MCF 10A (cell line): ENCODE data around the gene KRT4. TPM values are rescaled to one million over a fixed set of nuclear protein-coding genes. Genes with fewer than 3 reads are reported as not detected.

Source experiments
- Bru-seq: library from RNA; stranded (reverse); fragments of 400-500 nt; gene quantifications from one replicate; lab custom pipeline; 2021; lab: Mats Ljungman, UMichigan
- BruChase-seq, 2 experiments: library from RNA; stranded (reverse); fragments of 400-500 nt; gene quantifications; one replicate each; lab custom pipeline; 2021; lab: Mats Ljungman, UMichigan
- BruUV-seq: library from RNA; stranded (reverse); fragments of 400-500 nt; replicated peaks from 2 replicates; lab custom pipeline; 2021; lab: Mats Ljungman, UMichigan
- CTCF ChIA-PET: fragments of 300-600 bp; sonication (Branson Sonifier 250); formaldehyde crosslinking; extraction: SDS; loops from one replicate; lab custom pipeline; 2021; ENCODE audit warnings: antibody characterized with exemption, inconsistent platforms; lab: Yijun Ruan, JAX
- POLR2A ChIA-PET: fragments of 300-600, 350-650 bp; sonication (Branson Sonifier 250); formaldehyde crosslinking; extraction: SDS; loops from one replicate; lab custom pipeline; 2020; ENCODE audit warnings: antibody characterized with exemption, inconsistent platforms; lab: Yijun Ruan, JAX
- DNase-seq: peaks from one replicate; pipeline ENCODE4 v3.0.0-alpha.2; 2018; ENCODE audit not compliant: unreplicated experiment
- H3K27ac Mint-ChIP-seq: one replicate; pipeline ENCODE4 v1.8.0; 2022; ENCODE audit warnings: mild to moderate bottlenecking, low read depth, mixed read lengths; ENCODE audit not compliant: unreplicated experiment
- H3K27me3 Mint-ChIP-seq: one replicate; pipeline ENCODE4 v1.8.0; 2022; ENCODE audit warnings: mixed read lengths; ENCODE audit not compliant: insufficient read depth, unreplicated experiment
- H3K36me3 Mint-ChIP-seq: one replicate; pipeline ENCODE4 v1.8.0; 2022; ENCODE audit warnings: mild to moderate bottlenecking, moderate library complexity, mixed read lengths; ENCODE audit not compliant: insufficient read depth, unreplicated experiment
- H3K4me1 Mint-ChIP-seq: one replicate; pipeline ENCODE4 v1.8.0; 2022; ENCODE audit warnings: mixed read lengths; ENCODE audit not compliant: insufficient read depth, unreplicated experiment
- H3K4me3 Mint-ChIP-seq: one replicate; pipeline ENCODE4 v1.8.0; 2022; ENCODE audit warnings: mild to moderate bottlenecking, moderate library complexity, mixed read lengths; ENCODE audit not compliant: unreplicated experiment
- H3K9me3 Mint-ChIP-seq: one replicate; pipeline ENCODE4 v1.8.0; 2022; ENCODE audit warnings: mixed read lengths; ENCODE audit not compliant: unreplicated experiment
- intact Hi-C: fragments of 100-400 bp; cut with micrococcal nuclease; formaldehyde crosslinking; loops from 2 replicates; pipeline ENCODE4 v1.14.1; 2022
- long read RNA-seq: library from polyadenylated mRNA; stranded (forward); transcript quantifications from one replicate; pipeline ENCODE4 v2.0.0, GENCODE V29; 2022
- total RNA-seq: library from RNA; stranded (reverse); gene quantifications from 2 replicates; pipeline ENCODE4 v1.2.3, GENCODE V29; 2022
- TF ChIP-seq, protein P1 (sequence below): fragments of 200-600 bp; IDR thresholded peaks from one replicate; pipeline ENCODE4 v1.8.0; 2022; ENCODE audit warnings: antibody characterized with exemption, mild to moderate bottlenecking; ENCODE audit not compliant: unreplicated experiment

The KRT4 gene
- not detected in 2 replicates for total RNA-seq
- not detected for Bru-seq, nascent RNA
- BruChase-seq, experiment 1, labeled RNA remaining after a 6-hour chase, result not detected
- not detected for BruChase-seq, experiment 2, labeled RNA remaining after a 2-hour chase
- long read RNA-seq, result 0 reads

DNA sequence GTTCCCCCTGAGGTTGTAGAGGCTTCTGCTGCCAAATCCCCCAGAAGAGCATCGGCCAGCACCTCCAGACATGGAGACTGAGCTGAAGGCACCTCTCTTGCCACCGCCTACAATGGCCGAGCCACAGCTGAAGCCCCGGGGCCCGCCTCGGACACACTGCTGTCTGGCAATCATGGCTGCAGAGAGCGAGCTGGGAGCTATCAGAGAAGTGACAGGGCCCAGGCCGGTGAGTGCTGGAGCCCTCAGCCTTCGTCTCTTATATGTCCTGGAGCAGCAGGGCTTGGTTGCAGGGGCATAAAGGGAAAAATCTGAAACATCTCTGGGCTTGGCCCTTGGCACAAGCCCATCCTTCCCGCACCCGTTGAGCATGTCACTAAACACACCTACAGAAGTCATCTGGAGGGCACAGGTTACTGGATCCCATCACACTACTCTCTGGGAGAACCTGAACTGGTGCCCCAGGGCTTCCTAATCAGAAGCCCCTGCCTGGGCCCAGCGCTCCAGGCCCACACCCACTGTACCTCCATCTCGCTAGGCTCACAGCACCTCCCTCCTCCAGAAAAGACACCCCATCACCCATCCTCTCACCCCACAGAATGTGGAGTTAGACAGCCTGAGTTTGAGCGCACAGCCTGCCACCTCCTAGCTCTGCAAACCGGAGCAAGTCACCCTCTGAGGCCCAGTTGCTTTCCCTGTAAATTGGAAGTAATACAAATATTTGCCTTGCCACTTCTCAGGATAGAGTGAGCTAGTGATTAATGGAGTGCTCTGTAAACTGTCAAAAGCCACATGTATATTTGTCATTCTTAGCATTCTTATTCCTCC lies at the start of gene KRT4:
Gene KRT4 (minus strand): TSS at position 232 of the 825 bp plus-strand sequence. CDS start 58 bp downstream, at position 174.
- intact Hi-C loops, result no loop called here
- DNase-seq, result no peak
- BruUV-seq, result no TSS peak
- H3K4me1 Mint-ChIP-seq, result peaks cover 6% of the 10 kb centered on the region
- H3K4me3 Mint-ChIP-seq, result no peak within 1 kb of the TSS
- H3K27ac Mint-ChIP-seq, result no peak within 1 kb of the TSS
- TF ChIP-seq, protein P1, sequence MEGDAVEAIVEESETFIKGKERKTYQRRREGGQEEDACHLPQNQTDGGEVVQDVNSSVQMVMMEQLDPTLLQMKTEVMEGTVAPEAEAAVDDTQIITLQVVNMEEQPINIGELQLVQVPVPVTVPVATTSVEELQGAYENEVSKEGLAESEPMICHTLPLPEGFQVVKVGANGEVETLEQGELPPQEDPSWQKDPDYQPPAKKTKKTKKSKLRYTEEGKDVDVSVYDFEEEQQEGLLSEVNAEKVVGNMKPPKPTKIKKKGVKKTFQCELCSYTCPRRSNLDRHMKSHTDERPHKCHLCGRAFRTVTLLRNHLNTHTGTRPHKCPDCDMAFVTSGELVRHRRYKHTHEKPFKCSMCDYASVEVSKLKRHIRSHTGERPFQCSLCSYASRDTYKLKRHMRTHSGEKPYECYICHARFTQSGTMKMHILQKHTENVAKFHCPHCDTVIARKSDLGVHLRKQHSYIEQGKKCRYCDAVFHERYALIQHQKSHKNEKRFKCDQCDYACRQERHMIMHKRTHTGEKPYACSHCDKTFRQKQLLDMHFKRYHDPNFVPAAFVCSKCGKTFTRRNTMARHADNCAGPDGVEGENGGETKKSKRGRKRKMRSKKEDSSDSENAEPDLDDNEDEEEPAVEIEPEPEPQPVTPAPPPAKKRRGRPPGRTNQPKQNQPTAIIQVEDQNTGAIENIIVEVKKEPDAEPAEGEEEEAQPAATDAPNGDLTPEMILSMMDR, result no peak
- no peaks in the 10 kb centered on the region for H3K9me3 Mint-ChIP-seq
- peaks cover 38% of the 10 kb centered on the region for H3K27me3 Mint-ChIP-seq
- no peaks in the 10 kb centered on the region for H3K36me3 Mint-ChIP-seq
- ChIA-PET POLR2A (interaction anchor here (0.6 kb wide), 2 partner anchors 61 to 477 kb away, joined by 3 read pairs; no protein-coding TSS in a partner anchor), CTCF (interaction anchor here (0.8 kb wide), 1 partner anchor 30 kb away, joined by 6 read pairs; no protein-coding TSS in a partner anchor)

- Mint-ChIP-seq H3K4me3 (no peak overlapping the region), H3K36me3 (peaks cover 5% of the 10 kb centered on the region), H3K27ac (no peak overlapping the region), H3K9me3 (no peaks in the 10 kb centered on the region), H3K4me1 (peaks cover 26% of the 10 kb centered on the region), H3K27me3 (no peaks in the 10 kb centered on the region)
- TF ChIP-seq, protein P1, result no peak
- DNase-seq, result no peak
- POLR2A ChIA-PET, result interaction anchor here (0.6 to 4.7 kb wide), 7 partner anchors 11 to 651 kb away, joined by 3 to 57 read pairs (median 4); partner anchors contain the start of gene KRT5
- intact Hi-C loops, result no loop called here
- no TSS peak for BruUV-seq
- CTCF ChIA-PET, result interaction anchor here (0.6 to 0.7 kb wide), 3 partner anchors 12 to 272 kb away, joined by 3 read pairs; no protein-coding TSS in a partner anchor
Observed at GRCh38 chr12:52862023-52862422, 48.1 kb upstream of the KRT4 start.

- Mint-ChIP-seq H3K4me1 (peaks cover 23% of the 10 kb centered on the region), H3K4me3 (no peak overlapping the region), H3K27ac (no peak overlapping the region), H3K9me3 (no peaks in the 10 kb centered on the region), H3K27me3 (no peaks in the 10 kb centered on the region), H3K36me3 (peaks cover 5% of the 10 kb centered on the region)
- no TSS peak for BruUV-seq
- TF ChIP-seq, protein P1, result no peak
- DNase-seq, result no peak
- ChIA-PET POLR2A (interaction anchor here (0.6 to 4.7 kb wide), 8 partner anchors 11 to 651 kb away, joined by 3 to 57 read pairs (median 4); partner anchors contain the start of gene KRT5), CTCF (interaction anchor here (0.6 to 0.7 kb wide), 2 partner anchors 17 to 272 kb away, joined by 3 read pairs; no protein-coding TSS in a partner anchor)
- intact Hi-C loops, result no loop called here
Observed at GRCh38 chr12:52861511-52861910, 47.6 kb upstream of the KRT4 start.
